ENCODE results near the gene ULK4.
"Not testable (repeated sequence)": the region's sequence is repeated elsewhere in the genome, so short reads cannot be mapped to it uniquely, and the experiment has no call there.

ULK4 gene

GRCh38 chr3:41460736-41461135 lies 501.2 kb downstream of the ULK4 start:
- no peak overlapping the region for H3K9ac ChIP-seq (ENCODE audit: low read length)
- no peak overlapping the region for H3K4me2 ChIP-seq (ENCODE audit: low read length)

GRCh38 chr3:41457176-41457575 lies 504.7 kb downstream of the ULK4 start:
- H3K9ac ChIP-seq (ENCODE audit: low read length) = no peak overlapping the region
- TF ChIP-seq EZH2phosphoT487 (IDR thresholded peaks at IDR 0.05; ENCODE audit: low read depth) (no peak), CTCF (IDR thresholded peaks at IDR 0.05; ENCODE audit: low read depth, low read length) (no peak)
- H3K36me3 ChIP-seq (replicated peaks; ENCODE audit: low read depth, low read length) = no peaks in the 10 kb centered on the region
- H3K79me2 ChIP-seq (ENCODE audit: low read length) = no peaks in the 10 kb centered on the region
- H3K9me3 ChIP-seq (ENCODE audit: insufficient read depth, low read length) = no peaks in the 10 kb centered on the region
- no peaks in the 10 kb centered on the region for H3K4me1 ChIP-seq (ENCODE audit: low read length)
- H3K27me3 ChIP-seq (ENCODE audit: low read depth, low read length) = no peaks in the 10 kb centered on the region
- H3K4me3 ChIP-seq (ENCODE audit: low read length) = no peak overlapping the region
- H2AFZ ChIP-seq (ENCODE audit: low read depth, low read length) = no peak overlapping the region
- H3K27ac ChIP-seq (ENCODE audit: low read length) = no peak overlapping the region
- H4K20me1 ChIP-seq (ENCODE audit: insufficient read depth, low read length) = no peaks in the 10 kb centered on the region
- H3K4me2 ChIP-seq (ENCODE audit: low read length) = no peak overlapping the region

More at GRCh38 chr3:41460736-41461135, 501.2 kb downstream of the ULK4 start:
- H3K27me3 ChIP-seq (ENCODE audit: low read depth, low read length) = no peaks in the 10 kb centered on the region
- no peak overlapping the region for H2AFZ ChIP-seq (ENCODE audit: low read depth, low read length)
- H3K4me1 ChIP-seq (ENCODE audit: low read length) = no peaks in the 10 kb centered on the region
- H3K9me3 ChIP-seq (ENCODE audit: insufficient read depth, low read length) = no peaks in the 10 kb centered on the region
- no peaks in the 10 kb centered on the region for H3K36me3 ChIP-seq (replicated peaks; ENCODE audit: low read depth, low read length)
- H3K27ac ChIP-seq (ENCODE audit: low read length) = no peak overlapping the region
- TF ChIP-seq CTCF (IDR thresholded peaks at IDR 0.05; ENCODE audit: low read depth, low read length) = no peak
- TF ChIP-seq EZH2phosphoT487 (IDR thresholded peaks at IDR 0.05; ENCODE audit: low read depth) = no peak
- no peaks in the 10 kb centered on the region for H4K20me1 ChIP-seq (ENCODE audit: insufficient read depth, low read length)
- H3K4me3 ChIP-seq (ENCODE audit: low read length) = no peak overlapping the region
- no peaks in the 10 kb centered on the region for H3K79me2 ChIP-seq (ENCODE audit: low read length)

- no peak overlapping the region for H3K4me2 ChIP-seq (ENCODE audit: low read length)
- H3K27ac ChIP-seq (ENCODE audit: low read length) = no peak overlapping the region
Observed at GRCh38 chr3:41456162-41456561, 505.7 kb downstream of the ULK4 start.

GRCh38 chr3:41453618-41454017 lies 508.3 kb downstream of the ULK4 start:
- H3K27me3 ChIP-seq (ENCODE audit: low read depth, low read length); H3K4me1 ChIP-seq (ENCODE audit: low read length); H3K4me3 ChIP-seq (ENCODE audit: low read length); H3K27ac ChIP-seq (ENCODE audit: low read length); H3K9ac ChIP-seq (ENCODE audit: low read length); H3K4me2 ChIP-seq (ENCODE audit: low read length); H3K79me2 ChIP-seq (ENCODE audit: low read length); H2AFZ ChIP-seq (ENCODE audit: low read depth, low read length); H3K36me3 ChIP-seq (replicated peaks; ENCODE audit: low read depth, low read length); H3K9me3 ChIP-seq (ENCODE audit: insufficient read depth, low read length); H4K20me1 ChIP-seq (ENCODE audit: insufficient read depth, low read length): not testable (repeated sequence)

More at GRCh38 chr3:41456162-41456561, 505.7 kb downstream of the ULK4 start:
- no peak overlapping the region for H3K9ac ChIP-seq (ENCODE audit: low read length)
- H3K4me3 ChIP-seq (ENCODE audit: low read length) = no peak overlapping the region
- H3K4me1 ChIP-seq (ENCODE audit: low read length) = no peaks in the 10 kb centered on the region
- H3K9me3 ChIP-seq (ENCODE audit: insufficient read depth, low read length) = no peaks in the 10 kb centered on the region
- H3K27me3 ChIP-seq (ENCODE audit: low read depth, low read length) = no peaks in the 10 kb centered on the region
- H3K79me2 ChIP-seq (ENCODE audit: low read length) = no peaks in the 10 kb centered on the region
- TF ChIP-seq CTCF (IDR thresholded peaks at IDR 0.05; ENCODE audit: low read depth, low read length) (no peak), EZH2phosphoT487 (IDR thresholded peaks at IDR 0.05; ENCODE audit: low read depth) (no peak)
- H2AFZ ChIP-seq (ENCODE audit: low read depth, low read length) = no peak overlapping the region
- no peaks in the 10 kb centered on the region for H4K20me1 ChIP-seq (ENCODE audit: insufficient read depth, low read length)
- H3K36me3 ChIP-seq (replicated peaks; ENCODE audit: low read depth, low read length) = no peaks in the 10 kb centered on the region

Measured in OCI-LY3 (cell line).